K562 (cell line): ENCODE measurements around the gene PAGE5. TPM values are rescaled to one million over a fixed set of nuclear protein-coding genes. Genes with fewer than 3 reads are reported as not detected.

Source experiments
- CEBPG ChIP-seq, 3 experiments: fragments of 200-800 bp in 1 of 3; sonication (Bioruptor generic) in 1 of 3; sonication (generic) in 1 of 3; formaldehyde crosslinking in 1 of 3; IDR thresholded peaks in 2 of 3; conservative IDR thresholded peaks in 1 of 3; 2 replicates each; pipeline versions ENCODE4 v1.6.1 to v1.8.0; 2016 to 2022; ENCODE audit warnings: missing compliant biosample characterization in 2 of 3, missing genetic modification characterization in 2 of 3, mild to moderate bottlenecking in 1 of 3, missing genetic modification reagents in 1 of 3
- EP300 ChIP-seq: IDR thresholded peaks from 2 replicates; pipeline ENCODE4 v1.6.1; 2012; ENCODE audit warnings: low read length, improper control_type of control experiment
- NEUROD1 ChIP-seq: fragments of 150-350 bp; IDR thresholded peaks from 2 replicates; pipeline ENCODE4 v1.6.1; 2014; ENCODE audit warnings: borderline replicate concordance, low read length, low read depth; ENCODE audit not compliant: partially characterized antibody
- SMARCB1 ChIP-seq: IDR thresholded peaks from 2 replicates; pipeline ENCODE4 v1.6.1; 2011; ENCODE audit warnings: improper control_type of control experiment, low read depth; ENCODE audit not compliant: insufficient read length
- STAG1 ChIP-seq: sonication (generic); formaldehyde crosslinking; IDR thresholded peaks from 2 replicates; pipeline ENCODE4 v1.5.0; 2020; ENCODE audit warnings: missing genetic modification reagents, borderline replicate concordance
- ZBTB33 ChIP-seq: sonication (generic); formaldehyde crosslinking; IDR thresholded peaks from 2 replicates; pipeline ENCODE4 v1.8.1; 2023; ENCODE audit warnings: mild to moderate bottlenecking, missing genetic modification reagents
- ZNF133 ChIP-seq: fragments of 250-450 bp; sonication (Bioruptor Pico); IDR thresholded peaks from 2 replicates; pipeline ENCODE4 v1.4.0; 2020; ENCODE audit warnings: mild to moderate bottlenecking
- ZNF586 ChIP-seq: fragments of 450-650 bp; formaldehyde crosslinking; conservative IDR thresholded peaks from 2 replicates; pipeline ENCODE4 v1.4.0; 2020; ENCODE audit warnings: mild to moderate bottlenecking, moderate library complexity
- polyA plus RNA-seq, 8 experiments: library from polyadenylated mRNA; depleted of rRNA in 4 of 8; stranded (reverse) in 5 of 8; unstranded in 3 of 8; fragments of >200 nt; fragmentation: Nextera tagmentation in 2 of 8; fragmentation: Illumina TruSeq in 1 of 8; extraction: Ambion mirVana in 2 of 8; extraction: Trizol in 1 of 8; gene quantifications; 2 replicates each; pipeline versions ENCODE4 v1.2.1 to v1.2.3, GENCODE V29; 2011 to 2014; ENCODE audit warnings: inconsistent platforms in 1 of 8, missing spikeins in 1 of 8
- total RNA-seq, 7 experiments: library from RNA; depleted of rRNA in 6 of 7; stranded (reverse); fragments of >200 nt in 6 of 7; fragmentation: Illumina TruSeq in 2 of 7; extraction: Trizol in 2 of 7; gene quantifications; 2 replicates each; pipeline versions ENCODE4 v1.2.1 to v1.2.3, GENCODE V29; 2011 to 2021; ENCODE audit warnings: low replicate concordance in 1 of 7
- TF ChIP-seq, protein P1 (sequence below): sonication (generic); formaldehyde crosslinking; IDR thresholded peaks from 2 replicates; pipeline ENCODE4 v1.8.0; 2022; ENCODE audit warnings: mild to moderate bottlenecking, missing genetic modification reagents, borderline replicate concordance
- TF ChIP-seq, protein P2 (sequence below): IDR thresholded peaks from 2 replicates; pipeline ENCODE4 v1.6.1; 2011; ENCODE audit not compliant: insufficient read length; ENCODE audit errors: extremely low read depth

PAGE5 gene
- total and polyA plus RNA-seq, 9 of the 15 experiments (the other 6 are each of a cell fraction or from before 2014, with no cell fraction given): 146 to 571 (median 342) TPM

GRCh38 chrX:55196688-55197087, 23.5 kb upstream of the PAGE5 start (continued):
- TF ChIP-seq ZBTB33 (CRISPR knock-in tag) (no peak), NEUROD1 (no peak), EP300 (no peak), ZNF133 (CRISPR knock-in tag) (no peak), SMARCB1 (no peak), STAG1 (CRISPR knock-in tag) (no peak), ZNF586 (no peak), CEBPG (CRISPR knock-in tag; IDR thresholded peaks at IDR 0.05) (no peak), CEBPG (tag; conservative IDR thresholded peaks at IDR 0.05 in 1 of 2, IDR thresholded peaks at IDR 0.05 in 1 of 2) (no peak)
- TF ChIP-seq, protein P1, sequence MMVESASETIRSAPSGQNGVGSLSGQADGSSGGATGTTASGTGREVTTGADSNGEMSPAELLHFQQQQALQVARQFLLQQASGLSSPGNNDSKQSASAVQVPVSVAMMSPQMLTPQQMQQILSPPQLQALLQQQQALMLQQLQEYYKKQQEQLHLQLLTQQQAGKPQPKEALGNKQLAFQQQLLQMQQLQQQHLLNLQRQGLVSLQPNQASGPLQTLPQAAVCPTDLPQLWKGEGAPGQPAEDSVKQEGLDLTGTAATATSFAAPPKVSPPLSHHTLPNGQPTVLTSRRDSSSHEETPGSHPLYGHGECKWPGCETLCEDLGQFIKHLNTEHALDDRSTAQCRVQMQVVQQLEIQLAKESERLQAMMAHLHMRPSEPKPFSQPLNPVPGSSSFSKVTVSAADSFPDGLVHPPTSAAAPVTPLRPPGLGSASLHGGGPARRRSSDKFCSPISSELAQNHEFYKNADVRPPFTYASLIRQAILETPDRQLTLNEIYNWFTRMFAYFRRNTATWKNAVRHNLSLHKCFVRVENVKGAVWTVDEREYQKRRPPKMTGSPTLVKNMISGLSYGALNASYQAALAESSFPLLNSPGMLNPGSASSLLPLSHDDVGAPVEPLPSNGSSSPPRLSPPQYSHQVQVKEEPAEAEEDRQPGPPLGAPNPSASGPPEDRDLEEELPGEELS (CRISPR knock-in tag): no peak
- TF ChIP-seq, protein P2, sequence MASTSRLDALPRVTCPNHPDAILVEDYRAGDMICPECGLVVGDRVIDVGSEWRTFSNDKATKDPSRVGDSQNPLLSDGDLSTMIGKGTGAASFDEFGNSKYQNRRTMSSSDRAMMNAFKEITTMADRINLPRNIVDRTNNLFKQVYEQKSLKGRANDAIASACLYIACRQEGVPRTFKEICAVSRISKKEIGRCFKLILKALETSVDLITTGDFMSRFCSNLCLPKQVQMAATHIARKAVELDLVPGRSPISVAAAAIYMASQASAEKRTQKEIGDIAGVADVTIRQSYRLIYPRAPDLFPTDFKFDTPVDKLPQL: no peak
- TF ChIP-seq, all 486 proteins: peak for 0
